Measurements from ENCODE around the gene HACD4. TPM values are rescaled to one million over a fixed set of nuclear protein-coding genes. Genes with fewer than 3 reads are reported as not detected.
"Not testable (repeated sequence)": the region's sequence is repeated elsewhere in the genome, so short reads cannot be mapped to it uniquely, and the experiment has no call there.

The HACD4 gene
- total RNA-seq, 1 donor from 2014 or later, result 5.8 TPM

DNA sequence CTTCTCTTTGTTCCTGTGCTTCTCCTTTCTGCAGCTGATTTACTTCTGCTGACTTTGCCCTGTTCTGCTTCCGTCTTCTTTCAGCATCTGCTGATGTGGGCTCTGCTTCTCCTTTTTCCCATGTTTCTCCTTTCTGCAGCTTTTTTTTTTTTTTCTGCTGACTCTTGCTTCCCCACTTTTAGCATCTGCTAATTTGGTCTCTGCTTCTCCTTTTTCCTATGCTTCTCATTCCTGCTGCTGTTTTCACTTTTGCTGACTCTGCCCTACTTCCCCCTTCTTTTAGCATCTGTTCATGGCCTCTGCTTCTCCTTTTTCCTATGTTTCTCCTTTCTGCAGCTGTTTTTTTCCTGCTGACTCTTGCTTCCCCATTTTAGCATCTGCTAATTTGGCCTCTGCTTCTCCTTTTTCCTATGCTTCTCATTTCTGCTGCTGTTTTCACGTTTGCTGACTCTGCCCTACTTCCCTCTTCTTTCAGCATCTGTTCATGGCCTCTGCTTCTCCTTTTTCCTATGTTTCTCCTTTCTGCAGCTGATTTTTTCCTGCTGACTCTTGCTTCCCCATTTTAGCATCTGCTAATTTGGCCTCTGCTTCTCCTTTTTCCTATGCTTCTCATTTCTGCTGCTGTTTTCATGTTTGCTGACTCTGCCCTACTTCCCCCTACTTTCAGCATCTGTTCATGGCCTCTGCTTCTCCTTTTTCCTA is 58.0 kb downstream of the HACD4 start:
- not testable (repeated sequence) for DNase-seq

DNA sequence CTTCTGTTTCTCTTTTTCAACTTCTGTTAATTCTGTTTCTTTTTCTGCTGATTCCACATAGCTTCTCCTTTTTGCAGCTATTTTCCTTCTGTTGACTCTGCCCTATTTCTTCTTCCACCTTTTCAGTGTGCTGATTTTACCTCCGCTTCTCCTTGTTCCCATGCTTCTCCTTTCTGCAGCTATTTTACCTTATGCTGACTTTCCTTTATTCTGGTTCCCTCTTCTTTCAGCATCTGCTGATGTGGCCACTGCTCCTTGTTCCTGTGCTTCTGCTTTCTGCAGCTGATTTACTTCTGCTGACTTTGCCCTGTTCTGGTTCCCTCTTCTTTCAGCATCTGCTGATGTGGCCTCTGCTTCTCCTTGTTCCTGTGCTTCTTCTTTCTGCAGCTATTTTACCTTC is 58.8 kb downstream of the HACD4 start:
- DNase-seq, result no peak

DNA sequence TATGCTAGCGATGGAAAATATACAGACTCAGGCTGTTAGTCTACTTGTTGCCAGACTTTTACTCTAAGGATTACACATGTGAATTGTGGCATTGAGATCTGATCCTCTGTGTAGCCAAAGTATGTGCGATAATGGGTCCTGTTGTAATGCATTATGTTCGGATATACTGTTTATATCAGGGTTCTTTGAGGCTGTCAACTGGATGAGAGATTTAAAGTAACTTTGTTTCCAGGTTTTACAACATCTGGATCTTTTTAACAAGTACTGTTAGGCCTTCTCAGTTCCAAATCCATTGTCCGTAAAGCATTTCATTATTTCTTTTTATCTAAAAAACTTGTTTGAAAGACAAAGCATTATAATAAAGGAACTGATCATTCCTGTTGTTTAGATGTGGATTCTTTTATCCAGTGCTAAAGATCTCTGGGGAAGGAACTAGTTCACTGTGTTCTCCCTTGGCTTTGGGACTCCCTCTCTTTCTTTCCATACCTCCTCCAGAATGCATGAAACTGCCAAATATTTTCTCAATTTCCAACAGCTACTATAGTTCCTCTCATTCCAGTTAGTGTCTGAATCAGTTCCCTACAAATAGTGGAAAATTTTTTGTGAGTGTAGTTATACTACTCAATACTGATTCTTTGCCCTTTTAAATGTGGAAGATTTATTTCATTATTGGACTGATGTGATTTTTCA is 68.8 kb downstream of the HACD4 start:
- peak; percentile 67 for DNase-seq

DNA sequence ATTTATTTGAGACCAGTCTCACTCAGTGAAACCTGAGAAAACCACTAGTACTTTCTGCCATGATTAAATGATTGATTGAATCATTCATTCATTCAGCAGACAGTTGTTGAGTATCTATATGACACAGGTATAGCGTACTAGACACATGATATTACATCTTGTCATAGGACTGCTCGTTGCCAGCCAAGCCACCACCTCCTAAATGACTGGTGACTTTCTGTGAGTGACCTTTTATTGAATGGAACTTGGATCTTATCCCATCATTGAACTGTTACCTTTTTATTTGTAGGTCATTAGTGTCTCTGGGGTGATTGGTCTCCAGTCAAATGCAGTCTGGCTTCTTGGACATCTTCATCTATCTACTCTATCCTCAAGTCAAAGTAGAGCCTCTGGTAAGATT is 80.7 kb downstream of the HACD4 start:
- DNase-seq, result no peak

Other genes with a start within 250 kb of the HACD4 start
- gene IFNB1, start 46.3 kb upstream of the HACD4 start, total RNA-seq, result not detected
- gene IFNW1, start 110.2 kb upstream of the HACD4 start, total RNA-seq, result not detected
- not detected for gene IFNA21, start 135.0 kb upstream of the HACD4 start, total RNA-seq
- not detected for gene IFNA4, start 155.9 kb upstream of the HACD4 start, total RNA-seq
- not detected for gene IFNA7, start 170.6 kb upstream of the HACD4 start, total RNA-seq
- gene IFNA10, start 175.5 kb upstream of the HACD4 start, total RNA-seq, result not detected
- not detected for gene IFNA16, start 185.7 kb upstream of the HACD4 start, total RNA-seq
- gene IFNA17, start 196.6 kb upstream of the HACD4 start, total RNA-seq, result not detected
- gene IFNA14, start 208.4 kb upstream of the HACD4 start, total RNA-seq, result not detected

All from tongue (tissue), 2 donors.